NCI-H524 treated with DMSO at 0.1 percent for 48 hours (cell line): ENCODE measurements around the gene SYNDIG1.

Source experiments
- DNase-seq: peaks from one replicate; lab custom pipeline; 2025; lab: John Stamatoyannopoulos, UW

The SYNDIG1 gene

GRCh38 chr20:24528583-24529368 is 59.3 kb downstream of the SYNDIG1 start:
- DNase-seq = no peak

- no peak for DNase-seq
Measured at GRCh38 chr20:24529369-24529719, 59.9 kb downstream of the SYNDIG1 start.

GRCh38 chr20:24530131-24530680 is 60.8 kb downstream of the SYNDIG1 start:
- DNase-seq = no peak

GRCh38 chr20:24531202-24531601 is 61.8 kb downstream of the SYNDIG1 start:
- no peak for DNase-seq

- DNase-seq = no peak
Measured at GRCh38 chr20:24531631-24532419, 62.4 kb downstream of the SYNDIG1 start.

- no peak for DNase-seq
Measured at GRCh38 chr20:24533449-24533848, 64.0 kb downstream of the SYNDIG1 start.

- no peak for DNase-seq
Measured at GRCh38 chr20:24534282-24534681, 64.9 kb downstream of the SYNDIG1 start.

GRCh38 chr20:24535941-24536730 is 66.7 kb downstream of the SYNDIG1 start:
- DNase-seq = no peak

GRCh38 chr20:24537210-24537609 is 67.8 kb downstream of the SYNDIG1 start:
- no peak for DNase-seq

GRCh38 chr20:24542721-24543120 is 73.3 kb downstream of the SYNDIG1 start:
- DNase-seq = no peak

- DNase-seq = no peak
Measured at GRCh38 chr20:24543168-24543567, 73.7 kb downstream of the SYNDIG1 start.

GRCh38 chr20:24543741-24544140 is 74.3 kb downstream of the SYNDIG1 start:
- DNase-seq = no peak

- DNase-seq = no peak
Measured at GRCh38 chr20:24544371-24544770, 74.9 kb downstream of the SYNDIG1 start.

- no peak for DNase-seq
Measured at GRCh38 chr20:24545168-24545567, 75.7 kb downstream of the SYNDIG1 start.

- no peak for DNase-seq
Measured at GRCh38 chr20:24546232-24546892, 76.9 kb downstream of the SYNDIG1 start.

GRCh38 chr20:24547967-24548366 is 78.5 kb downstream of the SYNDIG1 start:
- DNase-seq = no peak

- no peak for DNase-seq
Measured at GRCh38 chr20:24559114-24559732, 89.8 kb downstream of the SYNDIG1 start.

GRCh38 chr20:24560571-24561491 is 91.4 kb downstream of the SYNDIG1 start:
- DNase-seq = no peak

GRCh38 chr20:24565835-24566351 is 96.5 kb downstream of the SYNDIG1 start:
- no peak for DNase-seq

- DNase-seq = no peak
Measured at GRCh38 chr20:24566656-24567055, 97.2 kb downstream of the SYNDIG1 start.
